Omental fat pad (tissue), 4 donors: Measurements from ENCODE around the gene C9orf72. TPM values are rescaled to one million over a fixed set of nuclear protein-coding genes. Genes with fewer than 3 reads are reported as not detected.

Experiments
- ATAC-seq: fragments of 150-250 bp; one replicate; pipeline ENCODE4 v1.9.1; 2016; ENCODE audit warnings: mild to moderate bottlenecking, moderate library complexity; ENCODE audit not compliant: low FRiP score
- DNase-seq: peaks from one replicate; pipeline ENCODE4 v3.0.0-alpha.2; 2019; ENCODE audit warnings: low spot score
- CTCF ChIP-seq, 3 donors: fragments of 450-650 bp; IDR thresholded peaks; one replicate each; pipeline ENCODE4 v1.5.1; 2016 to 2017; ENCODE audit warnings: antibody characterized with exemption in 3 of 3, mild to moderate bottlenecking in 3 of 3, moderate library complexity in 2 of 3
- total RNA-seq, 4 donors: library from RNA; depleted of rRNA; stranded (reverse); fragments of >200 nt; gene quantifications; one replicate each; pipeline ENCODE4 v1.1.0, GENCODE V29; 2016

C9orf72 gene
- total RNA-seq, 4 donors from 2014 or later: 28.6 to 48.6 (median 31.2) TPM

- DNase-seq (no peak), ATAC-seq (no peak)
- no peak for TF ChIP-seq CTCF (IDR thresholded peaks at IDR 0.05)
These were observed 7.6 kb downstream of the C9orf72 start for GRCh38 chr9:27565696-27566095.

- ATAC-seq (no peak), DNase-seq (no peak)
- no peak for TF ChIP-seq CTCF (IDR thresholded peaks at IDR 0.05)
These were observed 8.6 kb downstream of the C9orf72 start for GRCh38 chr9:27564670-27565069.

- ATAC-seq (no peak), DNase-seq (no peak)
- TF ChIP-seq CTCF (IDR thresholded peaks at IDR 0.05): no peak
These were observed 9.4 kb downstream of the C9orf72 start for GRCh38 chr9:27563738-27564430.

GRCh38 chr9:27561685-27562084, 11.6 kb downstream of the C9orf72 start:
- TF ChIP-seq CTCF (IDR thresholded peaks at IDR 0.05): no peak
- DNase-seq (no peak), ATAC-seq (no peak)

- no peak for DNase-seq
- ATAC-seq: no peak
- no peak for TF ChIP-seq CTCF (IDR thresholded peaks at IDR 0.05)
These were observed 12.8 kb downstream of the C9orf72 start for GRCh38 chr9:27560457-27560856.

GRCh38 chr9:27558307-27558706, 15.0 kb downstream of the C9orf72 start:
- ATAC-seq: no peak
- DNase-seq: no peak
- TF ChIP-seq CTCF (IDR thresholded peaks at IDR 0.05): no peak

- ATAC-seq (no peak), DNase-seq (no peak)
- TF ChIP-seq CTCF (IDR thresholded peaks at IDR 0.05): no peak
These were observed 16.8 kb downstream of the C9orf72 start for GRCh38 chr9:27556470-27556869.
